ENCODE measurements around the gene NOS1AP. TPM values are rescaled to one million over a fixed set of nuclear protein-coding genes. Genes with fewer than 3 reads are reported as not detected.

The NOS1AP gene
- total and polyA plus RNA-seq, 9 of the 15 experiments (the other 6 are each of a cell fraction or from before 2014, with no cell fraction given), result 0.07 to 1.5 (median 0.22) TPM

DNA sequence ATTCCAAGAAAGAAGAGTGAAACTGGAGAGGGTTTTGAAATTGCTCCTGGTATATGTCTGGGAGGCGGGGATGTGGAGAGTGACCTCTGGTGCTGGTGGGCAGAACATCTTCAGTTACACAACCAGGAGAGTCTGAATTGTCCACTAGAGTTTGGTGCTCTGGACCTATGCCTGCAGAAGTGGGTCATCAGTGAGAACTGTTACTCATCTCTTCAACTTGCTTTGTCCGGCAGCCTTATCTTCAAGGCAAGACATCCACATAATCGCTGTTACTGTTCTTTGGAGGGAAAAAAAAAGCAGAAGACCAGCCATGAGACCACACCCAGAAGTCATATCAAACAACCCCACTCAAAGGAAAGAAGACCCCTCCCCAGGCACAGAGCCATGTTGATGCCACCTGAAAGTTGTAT is 327.6 kb downstream of the NOS1AP start (continued):
- TF ChIP-seq ZKSCAN1 (IDR thresholded peaks at IDR 0.05; ENCODE audit: low read depth, low read length), result no peak

DNA sequence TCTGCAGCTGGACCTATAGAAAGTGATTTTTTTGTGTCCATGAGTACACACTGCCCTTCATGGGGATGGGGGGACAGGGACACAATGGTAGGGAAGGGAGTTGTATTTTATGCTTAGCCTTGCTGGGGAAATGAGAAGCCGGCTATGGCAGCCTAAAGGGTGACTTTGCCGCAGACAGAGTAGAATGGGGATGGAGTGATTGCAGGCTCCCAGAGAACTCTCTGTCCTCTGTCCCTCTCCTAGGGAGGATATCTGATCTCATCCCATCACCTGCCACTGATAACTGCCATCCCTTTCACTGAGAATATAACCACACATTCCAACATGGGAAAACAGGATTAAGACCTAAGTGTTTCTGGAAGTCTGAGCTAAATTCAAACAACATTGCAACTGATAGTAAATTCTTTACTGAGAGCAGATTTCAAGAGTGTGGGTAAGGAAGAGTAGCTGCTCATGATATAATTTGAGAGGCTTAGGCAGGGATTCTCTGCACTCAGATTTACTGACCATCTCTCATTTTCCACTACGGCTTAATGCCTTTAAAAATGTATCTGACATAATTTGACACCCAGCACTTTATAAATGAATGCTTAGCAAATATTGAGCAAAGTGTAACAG is 328.6 kb downstream of the NOS1AP start:
- no peak overlapping the region for H3K27ac ChIP-seq (ENCODE audit: extremely low read depth, low read depth, low read length)
- H3K4me2 ChIP-seq (ENCODE audit: insufficient read depth, low read length), result no peak overlapping the region
- peaks cover 11 to 31% of the 10 kb centered on the region in 2 experiments; a peak in 3 of 5 replicates for H3K4me1 ChIP-seq (replicated peaks in 1 of 2; ENCODE audit: control insufficient read depth in 2 of 2, insufficient read depth in 2 of 2, low read length in 2 of 2)
- H3K9ac ChIP-seq (ENCODE audit: insufficient read depth in 1 of 2, low read depth in 2 of 2, low read length in 2 of 2), result no peak overlapping the region; a peak in 1 of 4 replicates
- H3K36me3 ChIP-seq (ENCODE audit: control insufficient read depth, insufficient read depth, low read length), result no peaks in the 10 kb centered on the region
- no peaks in the 10 kb centered on the region for H3K79me2 ChIP-seq (ENCODE audit: control insufficient read depth, insufficient read depth, low read length)
- ChIA-PET CTCF (ENCODE audit: low intra/inter-chr PET ratio) (no interaction called here), POLR2A (interaction anchor here (0.9 to 2.6 kb wide), 6 partner anchors 9 to 133 kb away, joined by 4 to 17 read pairs (median 4); no protein-coding TSS in a partner anchor)
- DNase-seq (ENCODE audit: extremely low read depth in 1 of 4, low spot score in 3 of 4) (peak in 1 of 4 experiments; percentile 11), FAIRE-seq (no peak), ATAC-seq (peak; percentile 38)
- WGBS (ENCODE audit: insufficient coverage, low coverage, missing lambda C conversion rate), result 46% methylated on average over 3 of the region's 3 CpGs
- intact Hi-C loops (cut with micrococcal nuclease) (loop anchor here (1.0 to 5.0 kb wide), 2 partner anchors 21 to 99 kb away; partner anchors contain the start of gene UHMK1), in situ Hi-C loops (cut with MboI) (no loop called here)
- peak overlapping the region; percentile 51; the same call in 1 of the 2 replicates for H2AFZ ChIP-seq (ENCODE audit: low read depth, low read length)
- H3K4me3 ChIP-seq, result no peak overlapping the region
- no peaks in the 10 kb centered on the region for H3K27me3 ChIP-seq (ENCODE audit: control insufficient read depth in 2 of 2, insufficient read depth in 2 of 2, low read length in 2 of 2)
- H3K9me1 ChIP-seq (ENCODE audit: control insufficient read depth, insufficient read depth, low read length), result no peaks in the 10 kb centered on the region
- no TSS peak for BruUV-seq (replicated peaks)
- no peaks in the 10 kb centered on the region for H3K9me3 ChIP-seq (replicated peaks; ENCODE audit: control insufficient read depth, insufficient read depth, low read depth, low read length)
- no peaks in the 10 kb centered on the region for H4K20me1 ChIP-seq (replicated peaks; ENCODE audit: control insufficient read depth, insufficient read depth, low read length)
- no peak for TF ChIP-seq ZNF23 (CRISPR knock-in tag; IDR thresholded peaks at IDR 0.05)
- no peak for TF ChIP-seq RBM25 (IDR thresholded peaks at IDR 0.05; ENCODE audit: low read depth, low read length, severe bottlenecking)
- TF ChIP-seq HDGF (IDR thresholded peaks at IDR 0.05), result no peak
- no peak for TF ChIP-seq ZBTB5 (IDR thresholded peaks at IDR 0.05)
- TF ChIP-seq MBD2 (IDR thresholded peaks at IDR 0.05; ENCODE audit: borderline replicate concordance, low read depth), result no peak
- no peak for TF ChIP-seq EP300 (IDR thresholded peaks at IDR 0.05; ENCODE audit: low read length)
- TF ChIP-seq ZSCAN29 (IDR thresholded peaks at IDR 0.05), result no peak
- TF ChIP-seq TAF7 (tag; IDR thresholded peaks at IDR 0.05), result no peak
- no peak for TF ChIP-seq ZNF76 (CRISPR knock-in tag; IDR thresholded peaks at IDR 0.05; ENCODE audit: borderline replicate concordance)
- no peak for TF ChIP-seq SP2 (IDR thresholded peaks at IDR 0.05; ENCODE audit: extremely low read depth, low read depth, low read length, poor library complexity, severe bottlenecking)
- no peak for TF ChIP-seq YBX1 (IDR thresholded peaks at IDR 0.05)
- no peak for TF ChIP-seq ATF7 (IDR thresholded peaks at IDR 0.05)
- TF ChIP-seq FOXK2 (conservative IDR thresholded peaks at IDR 0.05 in 1 of 2, IDR thresholded peaks at IDR 0.05 in 1 of 2; ENCODE audit: low read depth in 2 of 2), result no peak
- TF ChIP-seq NFIC (IDR thresholded peaks at IDR 0.05), result no peak
- no peak for TF ChIP-seq ZBED1 (IDR thresholded peaks at IDR 0.05)
- TF ChIP-seq RAD51 (IDR thresholded peaks at IDR 0.05; ENCODE audit: borderline replicate concordance, low read depth), result no peak
- TF ChIP-seq, protein P1, sequence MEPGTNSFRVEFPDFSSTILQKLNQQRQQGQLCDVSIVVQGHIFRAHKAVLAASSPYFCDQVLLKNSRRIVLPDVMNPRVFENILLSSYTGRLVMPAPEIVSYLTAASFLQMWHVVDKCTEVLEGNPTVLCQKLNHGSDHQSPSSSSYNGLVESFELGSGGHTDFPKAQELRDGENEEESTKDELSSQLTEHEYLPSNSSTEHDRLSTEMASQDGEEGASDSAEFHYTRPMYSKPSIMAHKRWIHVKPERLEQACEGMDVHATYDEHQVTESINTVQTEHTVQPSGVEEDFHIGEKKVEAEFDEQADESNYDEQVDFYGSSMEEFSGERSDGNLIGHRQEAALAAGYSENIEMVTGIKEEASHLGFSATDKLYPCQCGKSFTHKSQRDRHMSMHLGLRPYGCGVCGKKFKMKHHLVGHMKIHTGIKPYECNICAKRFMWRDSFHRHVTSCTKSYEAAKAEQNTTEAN (CRISPR knock-in tag; IDR thresholded peaks at IDR 0.05), result no peak
- no peak for TF ChIP-seq CBFA2T2 (conservative IDR thresholded peaks at IDR 0.05)
- no peak for TF ChIP-seq ZBTB26 (CRISPR knock-in tag; IDR thresholded peaks at IDR 0.05)
